HG02588 (cell line): Measurements from ENCODE around the gene FAM241A.
"Not testable (repeated sequence)": the region's sequence is repeated elsewhere in the genome, so short reads cannot be mapped to it uniquely, and the experiment has no call there.

Experiments used
- ATAC-seq: cut with Tn5 transposase; IDR thresholded peaks from one replicate; pipeline ENCODE4 v1.9.1; 2021; ENCODE audit warnings: mild to moderate bottlenecking, moderate library complexity; ENCODE audit not compliant: unreplicated experiment

Gene FAM241A

DNA sequence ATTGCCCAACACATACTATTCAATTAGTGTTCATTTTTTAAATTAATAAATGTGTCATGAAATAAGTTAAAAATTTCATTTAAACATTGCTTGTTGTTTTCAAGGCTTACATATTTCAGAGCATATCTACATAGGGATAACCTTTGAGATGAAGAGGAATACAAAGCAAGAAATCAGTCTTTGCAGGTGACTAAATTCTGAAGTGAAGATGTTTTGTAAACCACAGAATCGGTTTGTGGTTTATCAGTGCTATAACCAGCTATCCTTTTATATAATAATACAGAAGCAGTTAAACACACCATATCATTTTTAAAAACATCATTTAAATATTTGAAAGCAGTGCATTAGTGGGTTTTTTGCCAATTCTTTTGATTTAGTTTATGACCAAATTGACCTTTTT, 26.9 kb downstream of the FAM241A start:
- ATAC-seq = peak; percentile 72

DNA sequence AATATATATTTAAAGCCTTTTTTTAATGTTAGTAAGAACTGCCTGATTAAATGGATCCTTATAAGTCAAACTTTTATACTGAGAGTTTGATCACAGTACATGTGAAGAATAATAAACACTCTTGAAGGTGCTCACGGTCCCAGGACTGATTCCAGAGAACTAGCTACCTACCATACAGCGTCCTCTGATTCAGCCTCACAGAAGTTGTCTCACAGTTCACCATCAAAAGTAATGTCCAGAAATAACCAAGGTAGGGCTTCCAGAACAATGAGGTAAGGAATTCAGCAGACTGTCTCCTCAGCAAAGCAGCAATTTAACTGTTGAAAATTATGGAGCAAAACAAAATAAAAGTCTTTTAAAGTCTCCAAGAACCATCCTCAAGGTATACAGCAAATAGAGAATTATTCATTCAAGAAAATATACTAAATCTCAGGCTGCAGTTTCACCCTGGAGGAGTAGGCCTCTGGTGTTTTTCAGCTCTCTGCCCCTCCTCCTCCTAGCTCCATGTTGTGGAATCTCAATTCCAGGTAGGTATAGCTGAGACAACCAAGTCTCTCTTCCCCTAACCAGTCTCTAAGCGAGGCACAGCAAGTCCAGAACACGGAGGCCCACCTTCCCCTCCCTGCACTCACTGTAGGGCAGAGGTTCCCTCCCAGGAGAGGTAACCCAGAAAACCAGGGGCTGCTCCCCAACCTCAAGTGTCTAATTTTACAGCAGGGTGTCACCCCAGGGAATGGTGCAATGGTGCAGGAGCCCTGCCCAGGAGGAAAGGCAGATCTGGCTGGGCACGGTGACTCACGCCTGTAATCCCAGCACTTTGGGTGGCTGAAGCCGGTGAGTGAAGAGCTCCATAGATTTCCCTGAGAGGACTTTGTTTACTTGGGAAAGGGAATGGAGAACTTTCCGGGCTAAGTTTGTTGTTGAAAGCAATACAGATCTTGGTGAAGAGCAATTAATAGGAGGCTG, 28.6 kb downstream of the FAM241A start:
- no peak for ATAC-seq

DNA sequence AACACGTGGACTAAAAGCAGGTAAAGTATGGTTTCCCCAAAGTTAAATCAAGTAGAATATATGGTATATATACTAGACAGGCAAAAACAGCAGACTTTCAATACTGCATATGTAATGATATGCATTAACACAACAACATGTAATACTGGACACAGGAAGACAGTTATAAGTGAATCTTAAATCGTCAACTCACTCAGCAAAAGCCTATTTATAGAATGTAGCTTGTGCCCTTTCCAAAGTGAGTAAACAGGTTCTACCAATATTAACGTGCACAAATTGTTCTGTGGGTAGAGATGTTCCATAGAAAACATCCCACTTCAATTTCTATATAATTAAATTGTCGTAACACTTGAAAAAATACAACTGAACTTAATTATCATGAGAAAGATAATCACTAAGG, 30.6 kb downstream of the FAM241A start:
- no peak for ATAC-seq

DNA sequence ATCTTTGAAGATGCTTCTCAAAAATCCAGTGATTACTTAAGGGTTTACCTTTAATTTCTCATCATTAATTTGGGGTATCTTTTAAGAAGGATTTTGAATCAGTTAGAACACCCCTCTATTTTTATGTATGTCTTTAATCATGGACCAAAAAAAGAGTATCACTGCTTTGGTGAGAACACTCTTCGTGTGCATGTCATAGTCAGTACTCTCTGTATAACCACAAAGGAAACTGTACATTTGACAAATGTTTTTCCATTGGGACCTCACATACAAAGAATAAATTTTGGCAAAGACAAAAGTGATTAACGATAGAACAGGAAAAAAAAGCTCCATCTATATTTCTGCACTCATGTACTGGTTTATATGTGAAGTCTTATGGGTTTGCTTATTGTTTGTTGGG, 31.3 kb downstream of the FAM241A start:
- no peak for ATAC-seq

DNA sequence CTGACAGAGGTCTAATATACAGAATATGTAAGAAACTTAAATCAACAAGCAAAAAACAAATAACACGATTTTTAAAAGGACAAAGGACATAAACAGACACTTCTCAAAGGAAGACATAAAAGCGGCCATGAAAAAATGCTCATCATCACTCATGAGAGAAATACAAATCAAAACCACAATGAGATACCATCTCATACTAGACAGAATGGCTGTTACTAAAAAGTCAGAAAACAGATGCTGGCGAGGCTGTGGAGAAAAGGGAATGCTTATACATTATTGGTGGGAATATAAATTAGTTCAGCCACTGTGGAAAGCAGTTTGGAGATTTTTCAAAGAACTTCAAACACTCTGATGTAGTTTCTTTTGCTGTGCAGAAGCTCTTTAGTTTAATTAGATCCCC, 33.5 kb downstream of the FAM241A start:
- ATAC-seq = not testable (repeated sequence)

DNA sequence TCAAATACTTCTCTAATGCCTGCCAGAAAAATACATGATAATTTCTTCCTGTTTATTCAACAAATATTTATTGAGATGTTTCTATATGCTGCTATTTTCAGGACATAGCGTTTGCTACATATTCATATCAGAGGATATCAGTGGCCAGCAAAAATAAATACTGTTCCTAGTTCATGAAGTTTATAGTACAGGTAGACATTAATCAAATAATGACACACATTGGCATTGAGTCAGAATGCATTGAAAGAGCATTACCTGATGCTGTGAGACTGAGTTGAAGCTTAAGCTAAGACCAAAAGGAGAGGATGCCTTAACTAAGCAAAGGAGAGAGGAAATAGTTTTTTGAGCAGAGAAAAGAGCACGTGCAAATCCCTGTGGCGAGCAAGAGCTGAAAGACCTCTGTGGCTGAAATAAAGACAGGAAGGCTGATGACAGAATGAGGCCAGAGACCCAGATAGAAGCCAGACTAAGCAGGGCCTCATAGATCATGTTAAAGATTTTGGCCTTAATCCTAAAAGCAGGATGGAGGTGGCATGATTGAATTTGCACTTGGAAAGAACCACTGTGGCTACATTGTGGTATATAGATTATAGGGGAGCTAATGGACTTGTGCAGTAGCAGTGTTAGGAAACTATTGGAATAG, 36.2 kb downstream of the FAM241A start:
- ATAC-seq = no peak

DNA sequence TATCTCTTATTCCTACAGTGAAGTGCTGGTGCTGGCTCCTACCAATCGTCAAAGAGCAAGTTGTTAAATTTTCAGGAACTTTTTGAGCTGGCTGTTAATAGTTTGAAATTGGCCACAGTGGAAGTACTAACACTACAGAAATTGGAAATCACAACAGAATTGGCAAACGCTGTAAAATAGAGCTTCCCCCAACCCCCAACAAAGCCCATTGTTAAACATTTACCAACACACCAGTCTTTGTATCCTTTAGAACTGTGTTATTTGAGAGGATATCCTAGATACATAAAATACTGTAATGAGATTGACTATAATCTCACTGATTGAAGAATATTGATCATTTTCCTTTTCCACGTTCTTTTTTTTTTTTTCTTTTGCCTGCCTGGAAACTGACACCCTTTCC, 37.4 kb downstream of the FAM241A start:
- no peak for ATAC-seq

DNA sequence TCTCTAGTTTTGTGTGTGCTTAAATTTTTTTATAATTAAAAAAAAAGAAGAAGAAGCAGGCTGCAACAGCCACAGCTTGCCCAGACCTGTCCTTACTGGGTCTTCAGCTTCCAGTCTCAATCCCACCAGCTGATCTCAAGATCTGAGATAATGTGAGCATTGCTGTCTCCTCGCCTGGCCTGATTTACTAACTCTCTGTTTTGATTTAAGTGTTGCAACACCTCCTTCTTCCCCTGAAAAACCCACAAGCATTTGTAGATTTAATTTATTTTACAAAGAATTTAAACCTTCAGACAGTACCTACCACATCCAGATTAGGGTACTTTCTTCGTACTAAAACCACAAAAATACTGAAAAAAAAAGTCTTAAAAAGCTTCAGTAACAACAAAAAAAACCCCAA, 38.0 kb downstream of the FAM241A start:
- no peak for ATAC-seq

DNA sequence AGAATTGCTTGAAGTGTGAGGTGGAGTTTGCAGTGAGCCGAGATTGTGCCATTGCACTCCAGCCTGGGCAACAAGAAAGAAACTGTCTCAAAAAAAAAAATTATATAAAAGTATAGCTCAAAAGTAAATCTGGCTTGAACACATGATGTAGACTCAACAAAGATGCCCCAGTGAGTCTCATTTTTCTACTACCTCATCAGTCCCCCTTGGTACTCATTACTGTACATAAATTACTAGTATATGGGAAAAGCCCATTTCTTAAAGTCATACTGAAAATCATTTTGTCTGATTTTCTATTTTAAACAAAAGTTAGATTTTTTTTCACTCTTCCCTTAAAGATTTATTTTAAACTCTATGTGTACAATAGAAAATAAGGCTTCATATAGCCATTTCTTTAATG, 39.2 kb downstream of the FAM241A start:
- ATAC-seq = no peak

DNA sequence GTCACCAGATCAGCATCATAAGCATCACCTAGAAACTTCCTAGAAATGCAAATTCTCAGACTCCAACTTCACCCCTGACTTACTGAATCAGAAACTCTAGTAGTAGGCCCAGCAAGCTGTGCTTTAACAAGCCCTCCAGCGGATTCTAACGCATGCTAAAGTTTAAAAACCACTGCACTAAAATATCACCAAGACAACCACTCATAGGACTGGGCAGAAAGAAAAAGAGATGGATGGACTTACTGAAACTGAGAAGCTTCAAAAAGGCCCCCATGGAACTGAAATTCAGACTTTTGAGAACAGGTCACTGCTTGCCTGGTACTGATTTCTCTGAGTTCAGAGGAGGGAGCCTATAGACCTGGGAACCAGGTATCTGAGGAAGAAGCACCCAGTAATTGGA, 40.1 kb downstream of the FAM241A start:
- peak; percentile 58 for ATAC-seq

DNA sequence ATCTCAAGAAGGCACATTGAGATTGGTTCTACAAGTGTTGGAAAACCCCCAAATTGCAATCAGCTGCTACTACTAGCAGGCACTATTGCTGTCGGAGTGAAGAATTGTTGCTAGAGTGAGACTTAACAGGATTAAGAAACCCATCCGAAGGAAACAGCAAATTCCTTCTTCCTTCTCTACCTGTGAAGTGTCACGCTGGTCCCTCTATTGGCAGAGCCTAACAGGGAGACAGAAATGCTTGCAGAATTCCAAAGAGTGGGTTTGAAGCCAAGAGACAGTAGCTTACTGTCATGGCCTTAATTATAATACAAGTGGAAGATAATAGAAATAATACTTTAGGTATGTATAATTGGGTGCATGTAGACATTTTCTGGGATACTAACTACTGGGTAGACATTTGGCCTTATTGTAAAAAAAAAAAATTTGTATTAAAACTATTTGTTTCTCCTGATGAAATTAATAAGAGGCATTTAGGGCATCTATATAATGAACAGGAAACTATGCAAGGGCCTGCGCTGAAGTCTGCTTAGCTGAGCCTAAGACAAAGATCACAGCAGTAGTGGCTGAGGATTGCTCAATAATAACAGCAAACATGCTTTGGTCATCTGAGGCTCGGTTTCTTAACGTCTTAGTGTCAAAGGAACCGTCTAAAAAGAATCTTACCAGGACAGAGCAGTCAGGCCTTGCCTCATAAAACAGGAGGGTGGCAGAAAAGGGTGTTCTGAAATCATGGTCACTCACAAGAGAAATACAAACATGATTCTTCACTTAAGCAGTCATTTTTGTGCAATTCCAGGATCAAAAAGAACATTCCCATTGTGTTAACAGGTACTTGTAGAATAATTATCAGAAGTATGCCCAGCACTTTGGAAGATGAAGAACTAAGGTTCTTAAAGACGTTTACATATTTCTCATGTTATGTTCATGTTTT, 40.8 kb downstream of the FAM241A start:
- no peak for ATAC-seq

DNA sequence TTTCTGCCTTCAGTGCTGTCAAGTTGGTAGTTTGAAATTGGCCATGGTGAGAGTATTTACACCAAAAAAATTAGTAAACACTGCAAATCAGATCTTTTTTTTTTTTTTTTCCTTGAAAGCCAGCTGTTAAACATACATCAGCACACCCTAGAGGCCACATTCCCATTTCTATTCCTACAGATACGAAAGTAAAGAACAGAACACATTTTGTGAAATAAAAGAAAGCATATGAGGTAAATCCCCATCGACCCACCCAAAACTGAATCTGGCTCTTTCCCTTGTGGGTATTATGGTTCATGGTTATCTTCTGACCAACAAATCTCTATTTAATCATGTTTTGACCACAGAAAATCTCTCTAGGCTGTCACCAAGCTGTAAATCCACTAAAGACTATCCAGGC, 44.5 kb downstream of the FAM241A start:
- ATAC-seq = no peak

DNA sequence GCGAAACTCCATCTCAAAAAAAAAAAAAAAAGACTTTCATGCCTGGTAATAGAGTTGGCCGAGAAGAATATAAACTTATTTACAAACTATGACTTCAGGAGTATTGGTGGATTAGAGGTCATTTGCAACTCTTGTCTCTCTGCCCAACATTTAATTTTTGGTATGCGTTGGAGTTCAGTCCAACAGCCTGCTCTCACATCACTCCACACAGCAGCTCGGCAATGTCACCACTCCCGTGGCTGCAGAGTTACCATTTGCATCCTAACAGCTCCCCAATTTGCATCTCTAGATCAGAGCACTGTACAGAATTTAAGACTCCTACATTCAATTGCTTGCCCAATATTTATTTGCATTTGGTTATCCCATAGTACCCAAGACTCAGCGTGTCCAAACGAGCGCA, 45.4 kb downstream of the FAM241A start:
- no peak for ATAC-seq

DNA sequence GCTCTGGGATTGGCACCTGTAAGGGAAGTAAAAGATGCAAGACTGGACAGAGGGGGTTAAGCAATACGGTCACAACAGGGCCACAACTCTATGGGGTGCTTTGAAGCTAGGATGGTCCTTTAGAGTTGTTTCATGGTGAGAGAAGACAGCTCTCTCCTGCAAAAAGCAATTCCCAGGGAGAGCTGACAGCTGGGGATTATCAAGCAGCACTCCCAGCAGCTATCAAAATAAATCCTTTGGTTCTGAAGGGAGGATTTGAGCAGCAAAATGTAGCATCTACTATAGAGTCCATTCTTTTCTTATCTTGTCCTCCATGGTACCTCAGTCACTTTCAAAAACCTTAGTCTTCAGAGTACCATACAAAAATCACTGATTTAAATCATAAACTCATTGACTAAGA, 51.2 kb downstream of the FAM241A start:
- no peak for ATAC-seq

DNA sequence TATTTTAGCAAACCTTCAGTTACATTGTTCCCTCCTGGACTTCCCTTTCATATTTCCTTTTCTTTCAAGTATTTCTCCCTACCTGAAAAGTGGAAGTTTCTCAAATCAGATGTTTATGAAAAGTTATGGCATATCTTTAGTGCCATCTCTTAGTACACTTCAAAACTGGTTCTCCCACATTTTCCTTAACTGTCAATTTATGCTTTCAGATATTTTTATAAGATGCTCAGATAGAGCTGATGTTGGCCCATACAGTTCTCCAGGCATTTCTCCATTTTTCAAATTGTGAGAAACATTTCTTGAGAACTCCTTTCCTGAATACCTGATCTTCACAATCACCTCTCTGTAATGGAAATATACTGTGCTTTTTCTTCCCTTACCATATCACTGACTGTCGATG, 53.8 kb downstream of the FAM241A start:
- ATAC-seq = peak; percentile 12

DNA sequence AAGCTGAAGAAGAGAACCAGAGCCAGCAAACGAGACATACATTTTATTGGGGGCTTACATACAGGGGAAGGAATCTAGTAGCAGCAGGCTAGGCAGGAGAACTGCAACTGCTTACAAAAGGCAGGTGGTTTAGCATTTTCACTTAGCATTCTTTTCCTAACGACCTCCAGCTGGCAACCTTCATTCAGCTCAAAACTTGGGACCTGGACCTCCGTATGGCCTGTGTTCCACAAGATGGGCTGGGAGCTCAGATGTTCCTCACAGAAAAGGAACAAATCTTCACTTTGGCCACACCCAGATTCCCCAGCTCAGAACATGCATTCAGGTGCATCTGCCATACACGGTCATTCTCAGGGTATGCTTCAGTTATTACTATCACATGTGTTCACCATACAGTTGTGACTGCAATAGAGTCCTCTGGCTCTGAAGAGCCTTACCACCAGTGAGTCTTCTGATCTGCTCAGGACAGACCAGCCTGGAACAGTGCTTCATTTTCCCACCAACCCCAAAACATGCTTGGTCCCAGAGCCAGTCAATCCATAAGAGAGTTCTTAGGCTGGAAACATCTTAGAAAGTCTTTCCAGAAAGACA, 56.8 kb downstream of the FAM241A start:
- ATAC-seq = peak; percentile 39

DNA sequence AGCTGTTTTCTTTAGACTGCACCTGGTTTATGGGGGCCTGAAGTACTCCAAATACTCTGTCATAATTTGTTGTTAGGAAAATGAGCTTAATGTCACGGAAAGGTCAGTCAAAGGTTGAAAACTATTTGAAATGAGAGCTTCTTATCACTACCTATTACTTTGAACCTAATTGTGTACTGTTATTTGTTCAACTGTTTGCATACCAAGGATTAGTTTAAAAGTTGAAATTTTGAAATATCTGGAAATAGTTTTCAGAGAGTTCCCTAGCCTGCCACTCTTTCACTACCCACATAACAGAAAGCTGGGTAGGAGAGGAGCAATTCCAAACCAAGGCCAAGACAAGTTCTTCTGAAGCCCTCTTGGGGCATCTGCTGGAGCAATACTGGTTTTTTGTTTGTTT, 58.3 kb downstream of the FAM241A start:
- no peak for ATAC-seq

DNA sequence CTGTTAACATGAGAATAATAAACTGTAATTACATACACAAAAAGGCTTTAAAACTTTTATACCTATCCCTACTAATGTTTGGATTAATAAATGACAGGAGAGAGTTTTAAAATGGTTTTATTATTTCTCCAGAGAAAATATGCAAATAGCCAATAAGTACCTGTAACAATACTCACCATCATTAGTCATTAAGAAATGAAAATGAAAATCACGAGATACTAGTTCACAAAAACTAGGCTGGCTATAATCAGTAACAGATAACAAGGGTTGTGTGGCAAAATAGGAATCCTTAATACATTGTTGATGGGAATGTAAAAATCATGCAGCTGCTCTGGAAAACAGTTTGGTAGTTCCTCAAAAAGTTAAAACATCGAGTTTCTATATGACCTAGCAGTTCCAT, 61.2 kb downstream of the FAM241A start:
- ATAC-seq = no peak

DNA sequence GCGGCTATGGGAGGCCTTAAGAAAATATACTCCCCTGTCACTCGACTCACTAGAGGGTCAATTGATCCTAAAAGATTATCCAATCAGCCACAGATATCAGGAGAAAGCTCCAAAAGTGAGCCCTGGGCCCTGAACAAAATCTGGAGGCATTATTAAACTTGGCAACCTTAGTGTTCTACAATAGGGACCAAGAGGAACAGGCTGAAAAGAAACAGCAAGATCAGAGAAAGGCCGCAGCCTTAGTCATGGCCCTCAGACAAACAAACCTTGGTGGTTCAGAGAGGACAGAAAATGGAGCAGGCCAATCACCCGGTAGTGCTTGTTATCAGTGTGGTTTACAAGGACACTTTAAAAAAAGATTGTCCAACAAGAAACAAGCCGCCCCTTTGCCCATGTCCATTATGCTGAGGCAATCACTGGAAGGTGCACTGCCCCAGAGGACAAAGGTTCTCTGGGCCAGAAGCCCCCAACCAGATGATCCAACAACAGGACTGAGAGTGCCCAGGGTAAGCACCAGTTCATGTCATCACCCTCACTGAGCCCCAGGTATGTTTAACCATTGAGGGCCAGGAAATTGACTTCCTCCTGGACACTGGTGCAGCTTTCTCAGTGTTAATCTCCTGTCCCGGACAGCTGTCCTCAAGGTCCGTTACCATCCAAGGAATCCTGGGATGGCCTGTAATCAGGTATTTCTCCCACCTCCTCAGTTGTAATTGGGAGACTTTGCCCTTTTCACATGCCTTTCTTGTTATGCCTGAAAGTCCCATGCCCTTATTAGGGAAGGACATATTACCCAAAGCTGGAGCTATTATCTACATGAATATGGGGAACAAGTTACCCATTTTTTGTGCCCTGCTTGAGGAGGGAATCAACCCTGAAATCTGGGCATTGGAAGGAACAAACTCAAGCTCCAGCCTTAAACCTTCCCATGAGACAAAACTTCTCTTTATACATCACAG, 63.2 kb downstream of the FAM241A start:
- not testable (repeated sequence) for ATAC-seq

DNA sequence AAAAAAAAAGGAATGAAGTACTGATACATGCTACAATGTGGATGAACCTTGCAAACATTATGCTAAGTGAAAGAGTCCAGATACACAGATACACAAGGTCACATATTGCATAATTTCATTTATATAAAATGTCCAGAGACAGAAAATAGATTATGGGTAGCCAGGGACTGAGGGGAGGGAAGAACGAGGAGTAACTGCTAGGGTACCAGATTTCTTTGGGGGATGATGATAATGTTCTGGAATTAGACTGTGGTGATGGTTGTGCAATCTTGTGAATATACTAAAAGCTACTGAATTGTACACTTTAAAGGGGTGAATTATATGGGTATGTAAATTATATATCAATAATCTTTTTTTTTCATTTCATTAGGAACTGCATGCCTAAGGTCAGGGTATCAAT, 65.5 kb downstream of the FAM241A start:
- no peak for ATAC-seq
